Left kidney (tissue), 8 donors: ENCODE results near the gene ZNF468. TPM values are rescaled to one million over a fixed set of nuclear protein-coding genes. Genes with fewer than 3 reads are reported as not detected.
"Not testable (repeated sequence)": the region's sequence is repeated elsewhere in the genome, so short reads cannot be mapped to it uniquely, and the experiment has no call there.

ENCODE experiments used
- DNase-seq: peaks from one replicate; pipeline ENCODE4 v3.0.0-alpha.2; 2013
- long read RNA-seq, 8 donors: transcript quantifications; one replicate each; lab custom pipeline, GENCODE V29; 2026
- polyA plus RNA-seq: library from polyadenylated mRNA; unstranded; fragments of 120-200 nt; gene quantifications from one replicate; pipeline ENCODE4 v1.2.1, GENCODE V29; 2013; ENCODE audit not compliant: insufficient read length

Gene ZNF468
- polyA plus RNA-seq: 57.9 TPM
- long read RNA-seq, donor 1, full-length matches to known transcripts: 2 of 2 reads
- long read RNA-seq, donor 1, partial matches to known transcripts: 0 of 2 reads
- long read RNA-seq, donor 1, other reads (novel, unspliced or antisense): 0 of 2 reads
- long read RNA-seq, donor 2, full-length matches to known transcripts: 5 of 5 reads
- long read RNA-seq, donor 2, partial matches to known transcripts: 0 of 5 reads
- long read RNA-seq, donor 2, other reads (novel, unspliced or antisense): 0 of 5 reads
- long read RNA-seq, donor 3: 0 reads
- long read RNA-seq, donor 4: 0 reads
- long read RNA-seq, donor 5, full-length matches to known transcripts: 5 of 5 reads
- long read RNA-seq, donor 5, partial matches to known transcripts: 0 of 5 reads
- long read RNA-seq, donor 5, other reads (novel, unspliced or antisense): 0 of 5 reads
- long read RNA-seq, donor 6, full-length matches to known transcripts: 3 of 3 reads
- long read RNA-seq, donor 6, partial matches to known transcripts: 0 of 3 reads
- long read RNA-seq, donor 6, other reads (novel, unspliced or antisense): 0 of 3 reads
- long read RNA-seq, donor 7, full-length matches to known transcripts: 3 of 3 reads
- long read RNA-seq, donor 7, partial matches to known transcripts: 0 of 3 reads
- long read RNA-seq, donor 7, other reads (novel, unspliced or antisense): 0 of 3 reads
- long read RNA-seq, donor 8, full-length matches to known transcripts: 5 of 5 reads
- long read RNA-seq, donor 8, partial matches to known transcripts: 0 of 5 reads
- long read RNA-seq, donor 8, other reads (novel, unspliced or antisense): 0 of 5 reads

DNA sequence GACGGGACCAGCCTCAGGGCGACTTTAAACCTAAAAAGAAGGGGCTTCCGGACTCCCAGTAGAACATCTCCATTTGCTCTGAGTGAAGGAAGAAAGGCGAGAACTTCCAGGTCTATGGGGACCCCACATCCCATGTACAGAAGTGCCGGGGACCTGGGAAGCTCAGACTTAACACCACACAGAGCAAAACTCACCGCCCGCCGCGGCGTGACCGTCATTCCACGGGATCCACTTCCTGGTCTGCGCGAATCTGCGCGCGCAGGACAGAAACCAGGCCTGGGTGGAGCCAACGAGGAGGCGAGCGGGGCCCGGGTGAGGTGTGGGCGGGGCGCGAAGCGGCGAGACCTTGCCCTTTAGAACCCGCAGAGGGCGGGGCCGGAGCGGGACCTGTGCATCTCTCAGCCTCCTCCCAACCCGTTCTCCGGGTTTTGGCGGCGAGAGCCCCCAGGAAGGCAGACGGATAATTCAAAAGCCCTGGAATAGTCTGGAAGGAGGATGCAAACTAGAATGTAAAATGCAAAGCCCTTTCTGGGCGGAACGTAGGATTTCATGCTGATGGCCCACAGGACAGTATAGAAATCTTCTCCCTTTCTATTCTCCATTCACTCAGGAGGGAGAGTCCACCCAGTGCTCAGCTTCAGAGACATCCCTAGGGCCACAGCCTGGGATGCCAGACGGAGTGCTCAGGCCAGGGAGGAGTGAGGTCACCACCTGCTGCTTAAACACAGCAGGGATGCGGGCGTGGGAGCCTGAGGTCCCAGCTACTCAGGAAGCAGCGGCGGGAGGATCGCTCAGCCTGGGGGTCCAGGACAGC is at the start of gene ZNF468:
TSS of gene ZNF468 (minus strand) at position 242 of the 814 bp plus-strand sequence. CDS start 3,347 bp downstream, outside the sequence.
- DNase-seq: peak; percentile 32

GRCh38 chr19:52904052-52904780 is 46.8 kb upstream of the ZNF468 start:
- not testable (repeated sequence) for DNase-seq

DNA sequence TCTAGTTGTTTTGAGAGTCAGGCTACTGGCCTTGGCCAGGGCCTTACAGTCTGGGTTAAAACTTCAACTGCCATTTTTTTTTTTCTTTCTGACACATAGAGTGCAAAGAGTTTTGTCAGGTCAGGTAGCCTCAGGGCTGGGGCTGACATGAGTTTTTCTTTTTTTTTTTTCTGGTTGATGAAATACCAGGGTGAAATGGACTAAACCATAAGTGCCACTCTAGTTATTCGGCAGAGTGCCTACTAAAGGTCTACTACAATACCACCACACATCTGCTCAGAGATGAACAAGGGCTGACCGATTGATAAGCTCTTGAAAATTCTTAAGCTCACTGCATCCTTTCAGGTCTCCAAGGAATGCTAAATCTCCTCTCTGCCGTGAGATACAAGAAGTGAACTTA is 44.4 kb upstream of the ZNF468 start:
- DNase-seq: no peak

GRCh38 chr19:52898596-52898995 is 41.2 kb upstream of the ZNF468 start:
- DNase-seq: not testable (repeated sequence)

- DNase-seq: no peak
Observed at GRCh38 chr19:52898101-52898500, 40.7 kb upstream of the ZNF468 start.

DNA sequence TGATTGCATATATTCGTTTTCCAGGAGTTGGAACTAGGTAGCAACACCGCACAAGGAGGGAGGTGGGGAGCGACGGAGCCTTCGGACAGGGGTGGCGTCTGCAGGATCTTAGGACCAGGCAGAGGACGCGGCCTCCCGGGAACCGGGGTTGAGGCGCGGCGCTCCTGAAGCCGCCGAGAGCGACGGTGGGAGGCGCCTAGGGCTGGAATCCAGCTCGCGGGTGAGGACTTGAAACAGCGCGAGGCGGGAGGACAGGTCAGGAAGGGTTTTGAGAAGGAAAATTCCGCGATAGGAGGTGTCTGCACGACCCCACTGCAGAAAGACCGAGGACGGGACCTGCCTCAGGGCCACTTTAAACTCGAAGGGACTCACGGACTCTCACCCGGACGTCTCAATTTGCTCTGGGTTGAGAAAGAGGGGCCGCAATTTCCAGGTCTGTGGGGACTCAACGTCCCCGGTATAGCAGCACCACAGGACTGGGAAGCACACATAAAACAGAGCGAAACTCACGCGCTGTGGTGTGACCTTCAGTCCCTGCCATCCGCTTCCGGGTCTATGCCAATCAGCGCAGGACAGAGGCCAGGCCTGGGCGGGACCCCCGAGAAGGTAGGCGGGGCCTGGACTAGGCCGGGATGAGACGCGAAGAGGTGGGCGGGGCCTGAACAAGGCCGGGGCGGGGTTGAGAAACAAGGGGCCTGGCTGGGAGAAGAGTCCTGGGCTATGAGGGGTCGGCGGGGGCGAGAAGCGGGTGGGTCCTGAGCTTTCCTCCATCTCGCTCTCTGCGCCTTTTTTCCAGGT is 39.9 kb upstream of the ZNF468 start, which contains the start of gene ZNF320:
TSS of gene ZNF320 (minus strand) at position 498 of the 798 bp plus-strand sequence. CDS start 7,380 bp downstream, outside the sequence.
- peak; percentile 95 for DNase-seq

DNA sequence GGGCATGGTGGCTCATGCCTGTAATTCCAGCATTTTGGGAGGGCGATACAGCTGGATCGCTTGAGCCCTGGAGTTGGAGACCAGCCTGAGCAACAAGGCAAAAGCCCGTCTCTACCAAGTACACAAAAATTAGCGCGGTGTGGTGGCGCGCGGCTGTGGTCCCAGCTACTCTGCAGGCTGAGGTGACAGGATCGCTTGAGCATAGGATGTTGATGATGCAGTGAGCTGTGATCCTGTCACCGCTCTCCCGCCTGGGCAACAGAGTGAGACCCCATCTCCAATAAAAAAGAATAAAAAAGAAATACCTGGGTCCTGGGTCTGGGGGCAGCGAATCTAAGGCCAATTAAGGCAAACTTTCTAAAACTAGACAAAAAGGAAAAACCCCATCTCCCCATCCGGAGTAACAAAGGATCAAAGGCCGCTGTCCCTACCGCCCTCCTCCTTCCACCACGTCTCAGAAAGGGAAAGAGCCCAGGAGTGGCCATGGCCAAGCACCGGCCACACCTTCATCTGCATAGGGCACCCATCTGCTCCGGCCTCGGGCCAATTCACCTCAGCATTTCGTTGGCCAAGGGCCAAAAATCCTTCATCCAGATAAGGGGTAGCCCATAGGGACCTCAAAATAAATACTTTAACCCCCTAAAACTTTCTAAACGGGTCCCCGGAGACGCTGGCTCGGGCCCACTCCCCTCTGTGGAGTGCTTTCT is 39.2 kb upstream of the ZNF468 start:
- DNase-seq: no peak

- DNase-seq: no peak
Observed at GRCh38 chr19:52891336-52891735, 33.9 kb upstream of the ZNF468 start.

- no peak for DNase-seq
Observed at GRCh38 chr19:52889931-52890330, 32.5 kb upstream of the ZNF468 start.

DNA sequence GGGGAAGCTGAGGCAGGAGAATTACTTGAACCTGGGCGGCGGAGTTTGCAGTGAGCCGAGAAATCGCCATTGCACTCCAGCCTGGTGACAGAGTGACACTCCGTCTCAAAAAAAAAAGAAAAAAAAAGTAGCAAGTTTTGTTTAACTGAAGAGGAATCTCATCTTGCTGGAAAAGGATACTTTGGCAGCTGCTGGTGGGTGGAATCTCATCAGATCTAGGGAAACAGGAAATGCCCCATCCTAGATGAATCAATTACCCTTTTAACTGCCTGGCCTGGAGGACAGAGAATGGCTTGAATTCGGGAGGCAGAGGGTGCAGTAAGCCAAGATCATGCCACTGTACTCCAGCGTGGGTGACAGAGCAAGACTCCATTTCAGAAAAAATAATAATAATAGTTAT is 31.7 kb upstream of the ZNF468 start:
- no peak for DNase-seq

- no peak for DNase-seq
Observed at GRCh38 chr19:52880895-52881389, 23.5 kb upstream of the ZNF468 start.

DNA sequence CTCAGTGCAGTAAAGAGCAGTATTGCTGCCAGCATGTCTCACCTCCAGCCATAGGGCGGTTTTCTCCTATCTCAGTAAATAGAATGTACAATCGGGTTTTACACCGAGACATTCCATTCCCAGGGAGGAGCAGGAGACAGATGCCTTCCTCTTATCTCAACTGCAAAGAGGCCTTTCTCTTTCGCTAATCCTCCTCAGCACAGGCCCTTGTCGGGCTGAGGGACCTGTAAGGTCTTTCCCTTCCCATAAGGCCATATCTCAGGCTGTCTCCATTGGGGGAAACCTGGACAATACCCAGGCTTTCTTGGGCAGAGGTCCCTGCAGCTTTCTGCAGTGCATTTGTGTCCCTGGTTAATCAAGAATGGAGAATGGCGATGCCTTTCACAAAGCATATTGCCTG is 15.6 kb upstream of the ZNF468 start:
- DNase-seq: not testable (repeated sequence)

- no peak for DNase-seq
Observed at GRCh38 chr19:52871466-52871865, 14.0 kb upstream of the ZNF468 start.

DNA sequence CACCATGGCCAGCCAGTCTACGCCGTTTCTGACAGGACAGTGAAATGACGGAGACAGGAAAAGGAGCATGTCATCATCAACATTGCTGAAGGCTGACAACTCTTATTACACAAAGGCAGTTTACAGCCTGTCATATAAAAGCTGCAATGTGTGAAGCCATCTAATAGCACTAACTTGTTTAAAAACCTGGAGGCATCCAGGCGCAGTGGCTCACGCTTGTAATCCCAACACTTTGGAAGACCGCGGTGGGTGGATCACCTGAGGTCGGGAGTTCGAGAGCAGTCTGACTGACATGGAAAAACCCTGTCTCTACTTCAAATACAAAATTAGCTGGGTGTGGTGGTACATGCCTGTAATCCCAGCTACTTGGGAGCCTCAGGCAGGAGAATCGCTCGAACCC is 10.6 kb upstream of the ZNF468 start:
- not testable (repeated sequence) for DNase-seq

DNA sequence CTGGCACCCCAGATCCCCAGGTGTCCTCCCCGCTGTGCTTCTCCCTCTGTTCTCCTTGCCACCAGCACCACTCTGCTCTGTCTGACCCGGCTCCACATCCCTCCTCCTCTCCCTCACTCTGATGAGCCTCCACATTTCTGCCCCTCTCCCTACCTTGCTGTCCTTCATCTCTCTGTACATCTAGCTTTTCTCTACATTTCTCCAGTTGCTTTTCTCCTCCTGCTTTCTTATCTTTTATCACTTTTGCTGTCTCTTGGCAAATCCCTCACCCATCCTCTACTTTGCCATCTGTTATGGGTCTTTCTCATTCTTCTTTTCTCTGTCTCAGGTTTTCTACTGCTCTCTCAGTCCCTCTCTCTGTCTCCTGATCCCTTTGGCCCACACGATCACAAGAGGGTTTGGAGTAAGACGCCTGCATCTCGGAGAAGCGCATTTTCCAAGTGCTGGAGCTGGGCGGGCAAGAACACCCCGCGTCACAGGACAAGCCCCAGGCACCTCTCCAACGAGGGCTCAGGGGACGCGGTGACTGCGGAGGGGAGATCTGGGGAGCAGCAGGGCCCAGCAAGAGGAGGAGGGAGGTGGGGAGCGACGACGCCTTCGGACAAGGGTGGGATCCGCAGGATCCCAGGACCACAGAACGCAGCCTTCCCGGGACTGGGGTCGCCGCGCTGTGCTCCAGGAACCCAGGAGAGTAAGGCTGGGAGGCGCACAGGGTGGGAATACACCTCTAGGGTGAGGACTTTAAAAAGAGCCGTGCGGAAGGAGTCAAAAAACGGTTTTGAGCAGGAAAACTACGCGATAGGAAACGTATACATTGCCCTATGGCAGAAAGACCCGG is 660 bp downstream of the ZNF468 start:
- DNase-seq: not testable (repeated sequence)

DNA sequence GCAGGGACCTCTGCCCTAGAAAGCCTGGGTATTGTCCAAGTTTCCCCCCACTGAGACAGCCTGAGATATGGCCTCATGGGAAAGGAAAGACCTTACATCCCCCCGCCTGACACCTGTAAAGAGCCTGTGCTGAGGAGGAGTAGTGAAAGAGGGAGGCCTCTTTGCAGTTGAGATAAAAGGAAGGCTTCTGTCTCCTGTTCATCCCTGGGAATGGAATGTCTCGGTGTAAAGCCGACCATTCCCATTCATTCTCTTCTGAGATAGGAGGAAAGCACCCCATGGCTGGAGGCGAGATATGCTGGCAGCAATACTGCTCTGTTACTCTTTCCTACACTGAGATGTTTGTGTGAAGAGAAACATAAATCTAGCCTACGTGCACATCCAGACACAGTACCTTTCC is 10.1 kb downstream of the ZNF468 start:
- DNase-seq: not testable (repeated sequence)

DNA sequence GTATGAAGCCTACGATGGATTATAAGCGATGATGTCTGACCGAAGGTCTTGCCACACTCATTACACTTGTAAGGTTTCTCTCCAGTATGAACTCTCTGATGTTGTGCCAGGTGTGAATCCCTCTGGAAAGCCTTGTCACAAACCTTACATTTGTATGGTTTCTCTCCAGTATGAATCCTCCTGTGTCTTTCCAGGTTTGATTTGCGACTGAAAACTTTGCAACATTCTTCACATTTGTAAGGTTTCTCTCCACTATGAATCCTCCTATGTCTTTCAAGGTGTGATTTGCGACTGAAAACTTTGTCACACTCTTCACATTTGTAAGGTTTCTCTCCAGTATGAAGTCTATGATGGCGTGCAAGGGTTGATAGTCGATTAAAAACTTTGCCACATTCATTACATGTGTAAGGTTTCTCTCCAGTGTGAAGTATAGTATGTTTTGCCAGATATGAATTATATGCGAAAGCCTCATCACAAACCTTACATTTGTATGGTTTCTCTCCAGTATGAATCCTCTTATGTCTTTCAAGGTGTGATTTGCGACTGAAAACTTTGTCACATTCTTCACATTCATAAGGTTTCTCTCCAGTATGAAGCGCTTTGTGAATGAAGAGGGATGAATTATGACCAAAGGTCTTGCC is 16.5 kb downstream of the ZNF468 start:
- not testable (repeated sequence) for DNase-seq

GRCh38 chr19:52834289-52834688 is 23.1 kb downstream of the ZNF468 start:
- not testable (repeated sequence) for DNase-seq
